Left ventricle myocardium inferior (tissue), 1 donor: ENCODE results near the gene ZSCAN9. TPM values are rescaled to one million over a fixed set of nuclear protein-coding genes. Genes with fewer than 3 reads are reported as not detected.

Experiments used
- DNase-seq: peaks from one replicate; pipeline ENCODE4 v3.0.0-alpha.2; 2020
- H3K27ac ChIP-seq: fragments of 200-600 bp; replicated peaks from 2 replicates; pipeline ENCODE4 v1.8.0; 2021
- H3K27me3 ChIP-seq: fragments of 200-600 bp; 2 replicates; pipeline ENCODE4 v1.8.0; 2021; ENCODE audit warnings: low read depth
- H3K36me3 ChIP-seq: fragments of 200-600 bp; 2 replicates; pipeline ENCODE4 v1.8.0; 2021
- H3K4me1 ChIP-seq: fragments of 200-600 bp; 2 replicates; pipeline ENCODE4 v1.8.0; 2021
- H3K4me3 ChIP-seq: fragments of 200-600 bp; 2 replicates; pipeline ENCODE4 v1.8.0; 2021; ENCODE audit warnings: mild to moderate bottlenecking, moderate library complexity
- H3K9me3 ChIP-seq: fragments of 200-600 bp; replicated peaks from 2 replicates; pipeline ENCODE4 v1.8.0; 2021
- intact Hi-C: fragments of 100-400 bp; cut with micrococcal nuclease; formaldehyde crosslinking; loops from one replicate; pipeline ENCODE4 v1.11.0; 2022
- total RNA-seq: library from RNA; stranded (reverse); fragmentation: NEBNext Ultra II Directional; extraction: Animal tissue kit (Norgen Biotek cat#: 25700); gene quantifications from one replicate; pipeline ENCODE4 v1.2.1, GENCODE V29; 2021
- TF ChIP-seq, protein P1 (sequence below): fragments of 200-600 bp; IDR thresholded peaks from 2 replicates; pipeline ENCODE4 v1.8.0; 2021; ENCODE audit warnings: antibody characterized with exemption, mild to moderate bottlenecking, borderline replicate concordance
- donor health status: DM: no; HTN: yes; CAD: no; lungs with severe emphysema.

The ZSCAN9 gene
- total RNA-seq, 1 donor from 2014 or later = 9.7 TPM

- TF ChIP-seq, protein P1, sequence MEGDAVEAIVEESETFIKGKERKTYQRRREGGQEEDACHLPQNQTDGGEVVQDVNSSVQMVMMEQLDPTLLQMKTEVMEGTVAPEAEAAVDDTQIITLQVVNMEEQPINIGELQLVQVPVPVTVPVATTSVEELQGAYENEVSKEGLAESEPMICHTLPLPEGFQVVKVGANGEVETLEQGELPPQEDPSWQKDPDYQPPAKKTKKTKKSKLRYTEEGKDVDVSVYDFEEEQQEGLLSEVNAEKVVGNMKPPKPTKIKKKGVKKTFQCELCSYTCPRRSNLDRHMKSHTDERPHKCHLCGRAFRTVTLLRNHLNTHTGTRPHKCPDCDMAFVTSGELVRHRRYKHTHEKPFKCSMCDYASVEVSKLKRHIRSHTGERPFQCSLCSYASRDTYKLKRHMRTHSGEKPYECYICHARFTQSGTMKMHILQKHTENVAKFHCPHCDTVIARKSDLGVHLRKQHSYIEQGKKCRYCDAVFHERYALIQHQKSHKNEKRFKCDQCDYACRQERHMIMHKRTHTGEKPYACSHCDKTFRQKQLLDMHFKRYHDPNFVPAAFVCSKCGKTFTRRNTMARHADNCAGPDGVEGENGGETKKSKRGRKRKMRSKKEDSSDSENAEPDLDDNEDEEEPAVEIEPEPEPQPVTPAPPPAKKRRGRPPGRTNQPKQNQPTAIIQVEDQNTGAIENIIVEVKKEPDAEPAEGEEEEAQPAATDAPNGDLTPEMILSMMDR = no peak
- H3K27ac ChIP-seq = no peak overlapping the region
- peaks cover 16% of the 10 kb centered on the region for H3K4me1 ChIP-seq
- H3K27me3 ChIP-seq = no peaks in the 10 kb centered on the region
- no peaks in the 10 kb centered on the region for H3K9me3 ChIP-seq
- intact Hi-C loops = no loop called here
- no peak for DNase-seq
- H3K4me3 ChIP-seq = no peak overlapping the region
- H3K36me3 ChIP-seq = peaks cover 55% of the 10 kb centered on the region
These were observed 20.3 kb downstream of the ZSCAN9 start for GRCh38 chr6:28245206-28245941.

DNA sequence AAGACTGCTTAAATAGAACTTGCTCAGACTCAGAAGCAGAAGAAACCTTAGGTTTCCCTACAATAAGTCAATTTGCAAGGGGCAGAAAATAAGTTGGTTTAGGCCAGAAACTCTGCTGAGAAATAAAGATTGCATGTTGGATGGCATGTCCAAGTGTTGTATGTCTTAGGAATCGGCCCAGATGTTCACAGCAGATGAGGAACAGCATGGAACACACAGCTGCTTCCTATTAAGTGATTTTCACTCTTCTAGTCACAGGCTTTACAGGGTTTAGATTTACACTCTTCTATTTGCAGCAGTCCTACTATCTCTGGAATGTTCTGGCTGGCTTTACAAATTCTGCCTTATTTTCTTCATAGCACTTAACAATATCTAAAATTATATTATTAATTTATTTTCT is 23.8 kb downstream of the ZSCAN9 start:
- Histone ChIP-seq H3K9me3 (no peaks in the 10 kb centered on the region), H3K27me3 (no peaks in the 10 kb centered on the region), H3K36me3 (peaks cover 52% of the 10 kb centered on the region), H3K27ac (no peak overlapping the region), H3K4me3 (no peak overlapping the region), H3K4me1 (peaks cover 40% of the 10 kb centered on the region)
- no peak for DNase-seq
- intact Hi-C loops = no loop called here
- TF ChIP-seq, protein P1 = no peak

GRCh38 chr6:28250747-28251146 is 25.7 kb downstream of the ZSCAN9 start:
- intact Hi-C loops = loop anchor here (10.0 kb wide), 1 partner anchor 106 kb away; the partner anchor contains the start of gene ZKSCAN8
- Histone ChIP-seq H3K27me3 (no peaks in the 10 kb centered on the region), H3K36me3 (peaks cover 35% of the 10 kb centered on the region), H3K27ac (no peak overlapping the region), H3K4me3 (peak overlapping the region; percentile 89), H3K9me3 (no peaks in the 10 kb centered on the region), H3K4me1 (peaks cover 40% of the 10 kb centered on the region)
- TF ChIP-seq, protein P1 = no peak
- DNase-seq = no peak

DNA sequence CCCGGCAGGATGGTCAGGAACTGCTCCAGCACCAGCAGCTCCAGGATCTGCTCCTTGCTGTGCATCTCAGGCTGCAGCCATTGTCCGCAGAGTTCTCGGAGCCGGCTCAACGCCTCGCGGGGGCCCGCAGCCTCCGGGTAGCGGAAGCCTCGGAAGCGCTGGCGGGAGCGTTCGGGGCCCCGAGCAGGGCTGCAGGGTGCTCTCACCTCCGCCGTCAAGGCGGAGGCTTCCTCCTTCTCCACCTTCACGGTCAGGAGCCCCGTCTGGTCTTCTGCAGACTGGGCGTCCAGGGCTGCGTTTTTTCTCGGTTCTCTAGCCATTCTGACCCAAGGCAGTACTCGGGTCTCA is 26.6 kb downstream of the ZSCAN9 start:
- Histone ChIP-seq H3K4me3 (peak overlapping the region; percentile 89), H3K9me3 (no peaks in the 10 kb centered on the region), H3K36me3 (peaks cover 26% of the 10 kb centered on the region), H3K27ac (peak overlapping the region; percentile 62), H3K27me3 (no peaks in the 10 kb centered on the region), H3K4me1 (peaks cover 40% of the 10 kb centered on the region)
- TF ChIP-seq, protein P1 = no peak
- intact Hi-C loops = loop anchor here (10.0 kb wide), 1 partner anchor 107 kb away; the partner anchor contains the start of gene ZKSCAN8
- no peak for DNase-seq

DNA sequence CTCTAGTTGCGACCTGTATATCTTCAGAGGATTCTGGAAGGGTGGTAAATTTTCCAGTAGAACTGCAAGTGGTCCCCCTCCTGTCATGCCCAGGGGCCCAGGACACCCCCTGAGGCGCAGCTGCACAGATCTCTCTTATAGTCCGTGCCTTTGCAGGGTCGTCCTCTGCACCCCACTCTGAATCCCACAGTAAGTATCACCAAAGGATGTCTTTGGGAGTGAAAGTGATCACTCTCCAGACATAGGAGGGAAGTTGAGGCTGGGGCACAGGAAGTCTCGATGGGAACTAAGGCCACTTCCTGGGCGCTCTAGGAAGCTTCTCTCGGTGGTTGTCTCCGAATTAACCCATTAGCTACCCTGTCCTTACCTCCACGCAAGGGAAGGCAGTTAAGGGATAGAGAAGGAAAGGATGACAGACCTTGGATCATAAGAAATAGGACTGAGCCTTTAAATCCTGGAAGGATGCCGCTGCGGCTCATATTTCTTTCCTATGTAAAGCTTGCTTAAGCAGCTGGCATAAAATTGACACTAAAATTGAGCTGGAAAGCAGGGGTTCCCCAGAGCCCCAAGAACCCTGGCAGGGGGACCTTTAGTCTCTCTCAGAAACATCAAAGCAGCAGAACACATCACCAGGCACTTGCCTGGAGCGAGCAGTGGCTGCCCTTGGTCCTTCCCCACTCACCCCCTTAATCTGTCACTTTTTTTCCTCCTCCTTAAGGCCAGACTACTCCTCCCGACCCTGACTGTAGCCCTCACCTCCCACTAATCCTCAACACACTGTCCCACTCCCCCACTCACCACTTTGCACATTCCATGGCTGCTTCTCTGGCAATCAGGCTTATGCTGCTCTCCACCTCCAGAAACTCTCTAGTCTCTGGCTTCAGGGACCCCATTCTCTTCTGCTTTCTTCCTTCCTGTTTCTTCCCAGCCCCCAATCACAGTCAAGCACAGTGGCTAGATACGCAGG is 27.2 kb downstream of the ZSCAN9 start, which contains the start of gene ZKSCAN4:
TSS of gene ZKSCAN4 (minus strand) at position 261 of the 967 bp plus-strand sequence. CDS start 289 bp downstream, outside the sequence.
- DNase-seq = peak; percentile 74
- Histone ChIP-seq H3K9me3 (no peaks in the 10 kb centered on the region), H3K36me3 (peaks cover 19% of the 10 kb centered on the region), H3K27me3 (no peaks in the 10 kb centered on the region), H3K27ac (peak within 1 kb of the TSS; percentile 62), H3K4me1 (peaks cover 34% of the 10 kb centered on the region), H3K4me3 (peak within 1 kb of the TSS; percentile 89)
- intact Hi-C loops = loop anchor here (10.0 kb wide), 1 partner anchor 107 kb away; the partner anchor contains the start of gene ZKSCAN8
- TF ChIP-seq, protein P1 = no peak
